NCI-H1417 treated with DMSO at 0.1 percent for 48 hours (cell line): ENCODE data around the gene ROR1.

ENCODE experiments used
- DNase-seq: peaks from one replicate; lab custom pipeline; 2025; lab: John Stamatoyannopoulos, UW

The ROR1 gene

DNA sequence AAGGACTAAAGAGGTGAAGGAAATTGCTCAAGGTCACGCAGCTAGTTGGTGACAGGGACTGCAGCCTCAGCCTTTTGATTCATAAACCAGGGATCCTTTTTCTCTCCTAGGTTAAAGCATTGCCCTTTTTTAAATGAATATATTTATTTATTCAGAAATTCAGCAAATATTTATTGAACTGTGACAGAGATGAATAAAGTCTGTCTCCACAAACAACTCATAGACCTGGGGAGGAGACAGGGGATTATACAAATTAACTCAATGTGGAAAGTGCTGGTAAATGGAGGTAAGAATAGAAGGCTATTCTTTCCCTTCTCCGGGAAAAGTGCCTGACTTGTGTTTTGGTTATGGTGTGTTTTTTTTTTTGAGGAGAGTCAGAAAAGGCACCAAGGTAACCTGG is 110.7 kb downstream of the ROR1 start:
- DNase-seq = no peak

DNA sequence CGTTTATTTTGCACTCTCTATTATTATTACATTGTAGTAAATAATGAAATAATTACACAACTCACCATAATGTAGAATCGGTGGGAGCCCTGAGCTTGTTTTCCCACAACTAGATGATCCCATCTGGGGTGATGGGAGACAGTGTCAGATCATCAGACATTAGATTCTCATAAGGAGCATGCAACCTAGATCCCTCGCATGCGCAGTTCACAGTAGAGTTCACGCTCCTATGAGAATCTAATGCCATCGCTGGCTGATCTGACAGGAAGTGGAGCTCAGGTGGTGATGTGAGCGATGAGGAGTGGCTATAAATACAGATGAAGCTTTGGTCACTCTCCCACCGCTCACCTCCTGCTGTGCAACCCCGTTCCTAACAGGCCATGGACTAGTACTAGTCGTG is 112.1 kb downstream of the ROR1 start:
- DNase-seq = no peak

DNA sequence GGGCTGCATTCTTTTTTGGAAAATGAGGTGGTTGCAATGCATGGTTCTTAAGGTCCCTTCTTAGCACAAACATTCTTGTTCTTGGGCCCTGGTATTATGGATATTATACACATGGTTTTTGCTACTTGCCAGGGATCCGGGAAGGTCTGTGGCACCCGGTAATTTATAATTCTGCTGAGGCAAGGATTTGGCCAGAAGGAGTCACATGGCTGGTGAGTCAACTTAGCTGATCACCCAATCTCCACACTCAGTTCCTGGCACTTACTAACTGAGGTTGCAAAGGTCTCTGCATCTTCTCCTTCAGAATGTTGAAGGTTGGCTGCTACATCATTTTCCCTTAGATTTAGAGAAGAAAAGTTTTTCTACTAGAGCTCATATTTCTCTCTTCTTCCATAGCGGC is 112.5 kb downstream of the ROR1 start:
- no peak for DNase-seq

DNA sequence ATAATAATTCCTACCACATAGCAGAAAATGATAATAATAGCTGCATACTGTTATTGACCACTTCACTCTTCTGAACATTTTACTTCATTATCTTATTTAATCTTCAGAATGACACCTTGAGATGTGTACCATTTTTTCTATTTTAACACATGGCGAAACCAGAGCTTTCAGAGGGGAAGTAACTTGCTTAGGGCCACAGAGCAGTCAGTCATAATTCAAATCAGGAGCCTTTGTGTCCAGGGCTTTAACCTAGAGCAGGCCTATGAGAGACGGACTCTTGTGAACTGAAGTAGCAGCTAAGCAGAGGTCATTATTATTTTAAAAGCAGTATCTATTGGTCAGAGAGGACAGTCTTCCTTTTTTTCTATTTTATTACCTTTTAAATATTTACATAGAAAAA is 114.0 kb downstream of the ROR1 start:
- DNase-seq = no peak

DNA sequence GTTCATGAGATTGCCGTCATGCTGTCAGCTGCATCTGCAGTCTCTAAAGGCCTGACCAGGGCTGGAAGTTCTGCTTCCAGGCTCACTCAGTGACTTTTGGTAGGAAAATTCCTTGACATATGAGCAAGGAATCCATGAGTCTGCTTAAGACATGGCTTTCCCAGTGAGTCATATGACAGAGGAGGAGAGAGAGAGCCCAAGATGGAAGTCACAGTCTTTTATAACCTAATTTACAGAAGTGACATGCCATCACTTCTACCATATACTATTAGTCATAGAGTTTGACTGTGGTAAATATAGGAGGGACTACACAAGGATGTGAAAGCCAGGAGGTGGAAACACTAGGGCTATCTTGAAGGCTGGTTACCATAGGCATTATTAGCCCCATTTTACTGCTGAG is 115.2 kb downstream of the ROR1 start:
- DNase-seq = no peak

DNA sequence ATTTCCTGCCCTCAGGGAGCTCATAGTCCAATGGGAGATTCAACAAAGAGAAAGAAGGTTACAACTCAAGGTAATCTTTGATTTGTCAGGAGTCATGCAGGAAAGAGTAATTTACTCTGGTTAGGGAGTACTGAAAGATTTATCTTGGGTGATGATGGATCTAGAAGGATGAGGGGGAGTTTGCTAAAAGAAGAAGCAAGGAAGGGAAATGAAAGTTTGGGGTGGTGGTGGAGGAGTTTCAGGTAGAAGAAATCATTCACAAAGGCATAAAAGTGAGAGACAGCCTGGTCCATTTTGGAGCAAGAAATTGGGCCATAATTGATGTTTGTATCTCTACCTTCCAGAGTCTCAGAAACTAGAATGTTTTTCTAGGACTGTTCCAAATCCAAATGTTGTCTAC is 116.7 kb downstream of the ROR1 start:
- DNase-seq = no peak

DNA sequence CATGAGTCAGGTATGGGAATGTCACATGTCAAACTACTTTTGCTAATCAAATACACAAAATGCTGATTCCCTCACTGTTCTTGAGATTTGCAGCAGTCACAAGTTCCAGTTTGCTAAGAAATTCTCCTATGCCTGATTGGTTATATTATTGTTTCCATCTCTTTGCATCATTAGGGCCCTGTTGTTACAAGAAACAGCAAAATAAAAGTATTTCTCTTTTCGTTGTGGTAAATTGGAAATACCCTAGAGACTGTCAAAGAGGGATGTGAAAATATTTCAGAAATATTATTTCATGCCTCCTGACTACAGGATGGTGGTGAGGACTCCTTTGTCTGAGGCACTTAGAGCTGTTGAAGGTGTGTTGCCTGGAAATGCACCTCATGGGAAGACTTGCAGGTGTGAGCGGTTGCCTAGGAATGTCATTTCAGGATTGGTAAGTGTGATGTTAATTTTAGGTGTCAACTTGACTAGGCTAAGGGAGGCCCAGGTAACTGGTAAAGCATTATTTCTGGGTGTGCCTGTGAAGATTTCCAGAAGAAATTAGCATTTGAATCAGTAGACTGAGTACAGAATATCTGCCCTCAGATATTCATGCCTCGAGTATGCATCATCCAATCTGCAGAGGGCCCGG is 117.4 kb downstream of the ROR1 start:
- DNase-seq = no peak

DNA sequence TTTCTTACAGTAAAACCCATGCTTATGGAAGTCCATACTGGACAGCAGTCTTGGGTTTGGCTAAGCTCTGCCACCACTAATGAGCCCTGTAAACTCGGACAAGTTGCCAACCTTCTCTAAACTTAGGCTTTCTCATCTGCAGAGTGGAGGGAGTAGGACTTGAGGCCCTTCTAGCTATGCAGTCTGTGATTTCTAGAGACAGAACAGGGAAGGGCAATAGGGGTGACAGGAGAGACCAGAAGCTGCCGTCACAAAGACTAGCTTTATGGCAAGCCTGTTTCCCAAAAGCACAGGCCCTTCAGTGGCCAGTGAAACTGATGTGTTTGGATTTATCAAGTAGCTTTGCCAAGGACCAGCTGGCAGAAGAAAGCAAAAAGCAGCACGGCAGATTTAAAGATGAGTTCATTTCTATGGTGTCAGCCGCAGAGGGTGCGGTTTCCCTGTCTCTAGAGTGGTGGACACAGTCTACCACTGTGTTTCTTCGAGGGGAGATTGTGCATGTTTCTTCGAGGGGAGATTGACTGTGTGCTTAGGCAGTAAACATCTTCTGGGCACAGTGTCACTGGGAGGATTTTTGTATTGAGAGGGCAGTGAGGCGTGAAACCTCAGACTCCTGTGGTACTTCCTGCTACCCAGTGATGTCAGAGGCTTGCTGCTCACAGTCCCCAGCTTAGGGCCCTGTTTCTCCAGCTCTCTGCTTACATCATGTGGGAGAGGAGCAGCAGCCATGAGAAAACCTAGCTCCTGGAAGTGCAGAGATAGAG is 119.0 kb downstream of the ROR1 start:
- no peak for DNase-seq

DNA sequence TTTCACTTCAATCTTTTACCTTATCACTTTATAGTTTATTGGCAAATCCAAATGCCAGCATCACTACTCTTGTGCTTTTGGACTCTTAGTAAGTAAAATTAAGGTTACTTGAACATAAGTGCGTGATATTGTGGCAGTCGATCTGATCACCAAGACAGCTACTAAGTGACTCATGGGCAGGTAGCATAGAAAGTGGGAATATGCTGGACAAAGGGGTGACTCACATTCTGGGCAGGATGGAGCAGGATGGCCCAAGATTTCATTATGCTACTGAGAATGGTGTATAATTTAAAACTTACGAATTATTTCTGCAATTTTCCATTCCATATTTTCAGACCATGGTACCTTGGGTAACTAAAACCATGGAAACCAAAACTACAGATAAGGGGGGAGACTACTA is 120.2 kb downstream of the ROR1 start:
- DNase-seq = no peak

DNA sequence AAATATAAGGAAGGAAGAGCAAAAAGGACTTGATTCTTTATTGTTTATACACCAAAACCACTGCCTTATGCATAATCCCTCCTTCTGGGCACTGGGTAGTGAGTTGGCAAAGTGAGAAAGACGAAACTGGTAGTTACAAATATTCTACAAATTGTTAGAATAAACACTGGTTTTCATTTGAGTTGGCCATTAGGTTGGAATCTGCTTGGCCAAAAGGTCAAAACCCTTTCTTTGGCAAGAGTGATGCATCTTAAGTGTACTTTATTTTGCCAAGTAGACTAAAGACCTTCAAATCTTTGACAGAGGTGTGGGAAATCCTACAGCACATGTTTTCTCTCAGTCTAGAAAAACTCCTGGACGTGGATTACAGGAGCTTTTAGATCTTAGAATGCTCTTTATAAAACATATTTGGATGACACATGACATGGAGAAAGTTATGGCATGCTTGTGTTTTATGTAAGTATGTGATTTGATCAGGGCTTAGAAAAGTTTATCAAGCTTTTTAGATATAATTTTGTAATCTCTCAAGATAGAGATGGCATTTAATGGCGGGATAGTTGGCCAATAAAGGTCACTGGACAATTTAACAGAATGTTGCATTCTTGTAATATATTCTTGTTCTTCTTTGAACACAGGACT is 120.9 kb downstream of the ROR1 start:
- DNase-seq = no peak

DNA sequence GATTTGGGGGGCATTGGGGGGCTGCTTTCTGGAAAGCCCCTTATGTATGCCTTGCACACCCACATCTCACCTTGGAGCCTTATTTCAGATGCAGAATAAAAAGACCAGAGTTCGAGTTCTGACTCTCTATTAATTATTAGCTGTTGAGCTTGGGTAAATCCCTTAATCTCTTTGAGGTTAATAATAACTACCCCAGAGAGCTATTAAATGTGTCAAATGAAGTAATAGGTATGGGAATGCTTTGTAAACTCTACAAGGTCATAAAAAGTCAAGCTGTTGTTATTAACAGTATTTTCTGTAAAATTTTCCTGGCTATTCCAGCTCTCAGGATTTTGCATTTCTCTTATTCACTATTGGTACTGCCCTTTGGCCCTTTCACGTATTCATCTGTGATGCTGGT is 122.9 kb downstream of the ROR1 start:
- DNase-seq = no peak

DNA sequence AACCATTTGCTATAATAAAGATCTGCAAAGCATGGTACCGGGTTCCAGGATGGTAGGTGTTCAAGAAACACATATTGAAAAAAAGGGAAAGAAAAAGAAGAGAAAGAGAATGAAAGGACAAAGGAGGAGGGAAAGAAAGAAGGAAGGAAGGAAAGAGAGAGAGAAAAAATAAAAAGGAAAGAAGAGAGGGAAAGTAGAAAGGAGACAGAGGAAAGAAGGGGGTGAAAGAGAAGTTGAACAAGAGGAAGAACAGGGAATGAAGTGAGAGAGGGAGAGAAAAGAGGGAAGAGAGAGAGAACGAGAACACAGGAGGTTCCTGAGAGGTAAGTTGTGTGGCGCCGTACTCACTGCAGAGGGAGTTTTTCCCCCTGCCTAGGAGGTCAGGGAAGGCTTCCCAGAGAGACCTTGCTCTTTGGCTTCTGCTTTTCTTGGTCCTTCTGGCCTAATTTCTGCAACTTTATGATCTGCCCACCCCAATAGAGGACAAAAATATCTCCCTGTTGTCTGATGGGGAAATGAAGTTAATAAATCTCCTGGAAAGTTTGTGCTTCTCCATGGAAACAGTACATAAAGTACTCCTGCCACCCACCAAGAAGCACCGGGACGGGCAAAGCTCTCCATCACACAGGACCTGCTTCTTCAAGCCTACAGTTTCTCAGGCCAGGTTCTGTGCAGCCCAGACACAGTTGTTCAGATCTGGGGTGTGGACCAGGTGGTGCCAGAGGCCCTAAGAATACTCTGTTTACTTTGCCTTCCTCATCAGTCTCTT is 124.8 kb downstream of the ROR1 start:
- DNase-seq = no peak

DNA sequence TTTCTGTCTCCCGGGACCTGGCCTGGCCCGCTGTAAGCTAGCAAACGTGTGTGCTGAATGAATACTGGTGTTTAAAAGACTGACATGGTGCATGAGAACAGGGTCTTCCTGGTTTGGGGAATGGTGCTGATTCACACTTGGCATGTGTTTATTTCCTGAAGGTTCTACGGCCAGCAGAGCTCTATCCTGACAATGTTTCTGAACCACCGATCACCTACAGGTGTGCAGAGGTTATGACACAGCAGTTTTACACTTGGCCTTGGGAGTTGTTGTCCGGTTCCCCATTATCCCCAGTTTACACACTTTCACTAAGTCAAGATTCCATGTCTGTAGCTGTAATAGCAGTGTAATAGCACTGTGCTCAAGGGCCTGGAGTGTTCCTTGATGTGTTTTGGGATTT is 127.3 kb downstream of the ROR1 start:
- DNase-seq = no peak

DNA sequence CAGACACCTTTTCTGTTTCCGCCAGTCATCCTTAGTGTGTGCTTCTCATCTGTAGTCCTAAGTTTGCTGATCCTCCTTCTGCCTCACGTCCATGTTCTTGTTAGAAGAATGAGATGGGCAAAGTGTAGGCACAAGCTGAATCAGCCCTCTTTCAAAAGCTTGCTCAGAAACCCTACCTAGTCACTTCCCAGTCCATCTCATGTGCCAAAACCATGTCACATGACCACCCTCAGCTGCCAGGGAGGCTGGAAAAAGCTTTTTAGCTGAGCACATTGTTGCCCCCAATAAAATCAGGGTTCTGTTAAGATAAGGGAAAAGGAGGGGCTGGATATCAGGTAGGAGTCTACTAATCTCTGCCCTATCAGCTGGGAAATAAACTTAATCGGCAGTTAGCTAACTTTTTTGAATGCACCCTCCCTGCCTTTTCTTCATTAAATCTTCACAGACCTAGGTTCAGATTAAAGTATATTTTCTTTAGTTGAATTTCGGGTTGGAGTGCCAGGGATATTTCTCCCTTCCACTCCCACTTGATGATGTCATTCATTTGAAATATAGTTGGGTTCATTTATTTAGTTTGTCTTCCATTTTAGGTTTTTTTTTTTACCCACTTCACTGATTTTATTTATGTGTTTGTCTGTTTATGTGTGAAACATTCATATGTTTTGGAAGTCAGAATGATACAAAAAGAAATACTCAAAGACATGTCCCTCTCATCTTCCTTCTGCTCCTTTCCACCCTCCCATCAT is 129.2 kb downstream of the ROR1 start:
- no peak for DNase-seq

DNA sequence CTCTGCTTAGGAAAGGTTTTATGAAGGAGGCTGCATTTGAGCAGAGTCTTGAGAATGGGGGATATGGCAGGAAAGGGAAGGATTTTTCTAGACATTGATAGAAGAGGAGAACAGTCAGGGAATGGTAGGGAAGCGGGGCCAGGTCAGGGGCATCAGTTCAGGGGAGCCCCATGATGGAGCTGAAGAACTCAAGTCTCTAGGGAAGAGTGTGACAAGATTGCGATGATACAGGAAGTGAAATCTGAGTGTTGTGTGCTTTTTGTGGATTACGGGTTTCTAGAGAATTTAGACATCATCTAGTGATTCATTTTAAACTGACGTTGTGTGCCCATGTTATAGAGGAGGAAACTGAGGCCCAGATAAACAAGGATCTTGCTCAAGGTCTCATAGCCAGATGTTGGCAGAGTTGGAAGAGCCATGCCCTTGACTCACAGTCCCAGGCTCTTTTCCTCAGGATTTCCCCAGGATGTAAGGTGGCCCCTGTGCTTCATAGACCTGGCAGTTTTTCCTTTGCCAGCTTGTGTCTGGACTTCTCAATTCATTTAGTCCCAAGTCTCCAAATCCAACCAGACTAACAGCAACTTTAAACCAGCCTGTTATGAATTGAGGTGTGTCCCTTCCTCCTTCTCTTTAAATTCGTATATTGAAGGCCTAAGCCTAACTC is 130.3 kb downstream of the ROR1 start:
- DNase-seq = no peak

DNA sequence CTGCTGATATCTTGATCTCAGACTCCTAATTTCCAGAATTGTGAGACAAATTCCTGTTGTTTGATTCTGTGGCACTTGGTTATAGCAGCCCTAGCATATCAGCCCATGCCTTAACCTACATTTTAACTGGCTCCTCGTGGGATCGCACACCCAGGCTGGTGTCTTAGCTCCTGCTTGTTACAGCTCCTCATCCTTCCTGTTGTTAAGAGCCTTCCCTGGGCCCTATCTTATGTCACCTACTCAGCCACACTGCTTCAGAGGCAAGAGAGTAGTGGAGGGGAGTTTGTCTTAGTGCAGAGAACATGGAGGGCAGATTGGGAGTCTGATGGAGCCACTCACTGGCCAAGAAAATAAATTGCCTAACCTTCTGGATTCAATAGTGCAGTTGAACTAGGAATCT is 131.0 kb downstream of the ROR1 start:
- DNase-seq = no peak

DNA sequence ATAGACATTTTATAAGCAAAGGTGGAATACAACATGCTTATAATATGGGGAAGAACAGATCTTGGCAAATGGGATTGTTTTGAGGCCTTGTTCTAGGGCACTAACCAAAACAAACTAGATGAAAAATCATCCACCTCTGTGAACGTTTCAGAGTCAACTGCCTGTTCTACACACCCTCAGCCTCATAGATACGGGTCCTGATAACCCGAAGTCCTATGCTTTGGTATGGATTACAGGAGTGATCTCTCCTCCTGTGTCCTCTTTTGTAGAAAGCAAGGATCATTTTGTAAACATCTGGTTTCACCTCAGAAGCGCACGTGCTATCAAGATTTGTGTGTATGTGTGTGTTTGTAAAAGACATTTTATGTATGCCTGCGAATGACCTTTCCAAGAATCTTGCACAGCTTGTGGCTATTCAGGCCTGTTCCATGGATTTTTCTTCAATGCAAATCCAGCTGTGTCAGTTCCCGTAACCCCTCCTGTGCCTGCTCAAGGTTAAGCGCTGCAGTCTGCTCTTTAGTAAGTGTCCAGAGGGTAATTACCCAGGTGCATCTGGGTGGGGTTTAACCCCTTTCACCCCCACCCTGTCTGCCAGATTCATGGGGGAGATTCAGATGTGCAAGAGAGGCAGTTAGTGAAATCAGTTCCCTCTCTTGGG is 132.4 kb downstream of the ROR1 start:
- DNase-seq = no peak

DNA sequence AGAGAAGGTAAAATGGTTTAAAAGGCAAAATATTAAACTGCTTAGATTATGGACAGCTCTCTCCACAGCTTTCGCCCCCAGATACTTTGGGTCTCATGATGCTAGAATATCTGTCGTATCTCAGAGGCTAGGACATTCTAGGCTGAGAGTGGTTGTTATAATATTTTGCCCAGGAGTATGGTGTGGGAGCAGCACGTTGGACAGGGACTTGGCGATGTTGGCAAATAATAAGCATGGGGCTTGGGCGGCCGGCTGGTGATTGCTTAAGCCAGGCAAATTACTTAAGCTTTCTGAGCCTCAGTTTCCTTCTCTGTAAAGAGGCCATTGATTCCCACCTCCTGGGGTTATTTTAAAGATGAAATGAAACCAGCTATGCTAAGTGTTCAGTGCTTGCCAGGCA is 133.2 kb downstream of the ROR1 start:
- DNase-seq = no peak

DNA sequence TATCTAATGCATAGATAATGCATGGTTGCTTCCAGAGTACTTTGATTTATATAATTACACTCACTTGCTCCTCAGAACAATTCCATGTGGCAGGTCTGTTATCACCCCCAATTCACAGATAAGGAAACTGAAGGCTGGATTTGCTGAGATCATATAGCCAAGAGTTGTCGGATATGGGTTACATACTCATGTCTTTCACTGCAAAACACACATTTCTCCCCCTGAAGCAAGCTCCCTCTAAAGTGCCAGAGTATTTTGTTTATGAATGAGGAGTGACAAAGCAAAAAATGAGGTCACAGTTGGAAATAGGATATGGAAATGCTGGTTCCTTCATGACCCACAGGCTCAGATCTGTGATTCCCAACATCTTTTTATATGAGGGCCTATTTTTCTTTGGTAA is 134.2 kb downstream of the ROR1 start:
- DNase-seq = no peak

DNA sequence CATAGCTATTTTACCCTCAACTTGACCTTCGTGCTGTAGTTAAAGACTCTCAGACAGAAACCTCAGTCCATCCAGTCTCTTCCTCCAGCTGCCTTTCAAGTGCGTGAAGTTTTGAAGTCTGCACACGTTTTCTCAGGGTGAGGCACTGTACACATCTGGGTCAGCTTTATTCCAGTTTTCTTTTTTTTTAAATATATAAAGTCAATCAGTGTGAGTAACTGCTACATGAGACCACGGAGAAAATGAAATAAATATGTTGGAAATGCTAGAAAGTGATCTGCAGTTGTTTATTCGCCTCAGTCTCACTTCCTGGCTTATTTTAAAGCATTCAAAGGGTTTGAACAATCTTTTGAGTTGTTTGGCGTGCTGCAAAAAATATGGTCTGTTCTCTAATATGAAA is 135.7 kb downstream of the ROR1 start:
- DNase-seq = no peak

DNA sequence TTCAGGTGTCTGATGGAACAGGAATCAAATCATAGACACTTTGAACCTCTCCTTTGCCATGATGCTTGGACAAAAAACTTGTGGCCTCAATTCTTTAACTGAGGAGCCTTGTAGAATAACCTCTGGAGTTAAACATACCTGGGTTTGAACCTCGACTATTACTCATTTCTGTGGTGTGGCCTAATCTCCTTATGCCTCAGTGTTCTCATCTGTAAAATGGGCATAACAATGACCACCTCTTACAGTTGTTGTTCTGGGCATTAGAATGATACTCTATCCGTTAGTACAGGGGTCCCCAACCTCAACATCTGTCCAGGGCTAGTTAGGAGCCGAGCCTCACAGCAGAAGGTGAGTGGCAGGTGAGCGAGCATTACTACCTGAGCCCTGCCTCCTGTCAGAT is 137.2 kb downstream of the ROR1 start:
- no peak for DNase-seq
